ENCODE results near the gene ARL6IP5. TPM values are rescaled to one million over a fixed set of nuclear protein-coding genes. Genes with fewer than 3 reads are reported as not detected.

The ARL6IP5 gene
- total and polyA plus RNA-seq, 9 of the 15 experiments (the other 6 are each of a cell fraction or from before 2014, with no cell fraction given) = 10.3 to 54.0 (median 12.7) TPM

- ChIA-PET POLR2A (no interaction called here), CTCF (ENCODE audit: low intra/inter-chr PET ratio) (no interaction called here)
- intact Hi-C loops (cut with micrococcal nuclease) (loop anchor here (1.0 to 2.0 kb wide), 2 partner anchors 39 to 185 kb away; no protein-coding TSS in a partner anchor), in situ Hi-C loops (cut with MboI) (no loop called here)
- H3K4me3 ChIP-seq = no peak overlapping the region
- DNase-seq (ENCODE audit: extremely low read depth in 1 of 4, low spot score in 3 of 4) (no peak), ATAC-seq (no peak), FAIRE-seq (no peak)
- H3K4me2 ChIP-seq (ENCODE audit: insufficient read depth, low read length) = no peak overlapping the region
- no peak overlapping the region for H3K27ac ChIP-seq (ENCODE audit: extremely low read depth, low read depth, low read length)
- H3K27me3 ChIP-seq (ENCODE audit: control insufficient read depth in 2 of 2, insufficient read depth in 2 of 2, low read length in 2 of 2) = no peaks in the 10 kb centered on the region; a peak in 1 of 5 replicates
- no peaks in the 10 kb centered on the region for H3K9me3 ChIP-seq (replicated peaks; ENCODE audit: control insufficient read depth, insufficient read depth, low read depth, low read length)
- no TSS peak for BruUV-seq (replicated peaks)
- no peak overlapping the region for H2AFZ ChIP-seq (ENCODE audit: low read depth, low read length)
- no peaks in the 10 kb centered on the region for H3K79me2 ChIP-seq (ENCODE audit: control insufficient read depth, insufficient read depth, low read length)
- no peak for TF ChIP-seq RBM17 (IDR thresholded peaks at IDR 0.05; ENCODE audit: borderline replicate concordance, low read depth, low read length)
- no peak for TF ChIP-seq GTF3C2 (IDR thresholded peaks at IDR 0.05; ENCODE audit: borderline replicate concordance, extremely low read depth, insufficient read length)
- TF ChIP-seq TCFL5 (CRISPR knock-in tag; conservative IDR thresholded peaks at IDR 0.05) = no peak
- no peak for TF ChIP-seq BCL6 (CRISPR knock-in tag; IDR thresholded peaks at IDR 0.05)
- TF ChIP-seq ZBTB33 (CRISPR knock-in tag; IDR thresholded peaks at IDR 0.05) = no peak
- TF ChIP-seq ZNF778 (CRISPR knock-in tag; IDR thresholded peaks at IDR 0.05) = no peak
- no peak for TF ChIP-seq ZNF282 (CRISPR knock-in tag; IDR thresholded peaks at IDR 0.05)
- TF ChIP-seq TAF1 (IDR thresholded peaks at IDR 0.05; ENCODE audit: control insufficient read depth, extremely low read depth, insufficient read depth, low read length, severe bottlenecking) = no peak
- TF ChIP-seq NCOA1 (IDR thresholded peaks at IDR 0.05; ENCODE audit: low read depth) = no peak
- TF ChIP-seq PHTF2 (CRISPR knock-in tag; IDR thresholded peaks at IDR 0.05) = no peak
- TF ChIP-seq SAFB2 (IDR thresholded peaks at IDR 0.05; ENCODE audit: borderline replicate concordance, low read depth, low read length, severe bottlenecking) = no peak
- no peak for TF ChIP-seq MAZ (CRISPR knock-in tag; conservative IDR thresholded peaks at IDR 0.05 in 1 of 2, IDR thresholded peaks at IDR 0.05 in 1 of 2)
- H4K20me1 ChIP-seq (replicated peaks; ENCODE audit: control insufficient read depth, insufficient read depth, low read length) = no peaks in the 10 kb centered on the region
- no peak overlapping the region for H3K9ac ChIP-seq (ENCODE audit: insufficient read depth in 1 of 2, low read depth in 2 of 2, low read length in 2 of 2)
- no peaks in the 10 kb centered on the region for H3K36me3 ChIP-seq (ENCODE audit: control insufficient read depth, insufficient read depth, low read length)
- H3K9me1 ChIP-seq (ENCODE audit: control insufficient read depth, insufficient read depth, low read length) = no peaks in the 10 kb centered on the region
- no peaks in the 10 kb centered on the region; a peak in 1 of 5 replicates for H3K4me1 ChIP-seq (replicated peaks in 1 of 2; ENCODE audit: control insufficient read depth in 2 of 2, insufficient read depth in 2 of 2, low read length in 2 of 2)
- WGBS (ENCODE audit: insufficient coverage, low coverage, missing lambda C conversion rate) = 7% methylated on average over 8 of the region's 8 CpGs
Observed at GRCh38 chr3:69121950-69122349, 37.2 kb downstream of the ARL6IP5 start.

Measured in K562 (cell line).